B cell (primary cell): ENCODE measurements around the gene KRTAP10-1.

Experiments used
- CTCF ChIP-seq: fragments of 200-600 bp; IDR thresholded peaks from one replicate; pipeline ENCODE4 v1.8.0; 2022; ENCODE audit warnings: antibody characterized with exemption, mild to moderate bottlenecking
- EZH2 ChIP-seq: IDR thresholded peaks from 2 replicates; pipeline ENCODE4 v1.6.1; 2012; ENCODE audit warnings: borderline replicate concordance, low read depth, mild to moderate bottlenecking, moderate library complexity, low read length; ENCODE audit not compliant: insufficient read depth, poor library complexity, severe bottlenecking

- TF ChIP-seq CTCF: no peak
- no peak for TF ChIP-seq EZH2
Measured at GRCh38 chr21:44515359-44516165, 24.4 kb downstream of the KRTAP10-1 start.
